Transverse colon (tissue), 3 donors: Measurements from ENCODE around the gene VSIG10L2.

Experiments used
- CTCF ChIP-seq, 5 experiments: fragments of 200-600 bp in 3 of 5; fragments of 450-650 bp in 2 of 5; sonication (generic) in 3 of 5; IDR thresholded peaks; 1 replicate in 2 of 5; 2 replicates in 3 of 5; pipeline ENCODE4 v1.5.1; 2016 to 2017; ENCODE audit warnings: antibody characterized with exemption in 5 of 5, inconsistent platforms in 3 of 5, mild to moderate bottlenecking in 2 of 5, moderate library complexity in 1 of 5
- POLR2A ChIP-seq: fragments of 450-650 bp; IDR thresholded peaks from one replicate; pipeline ENCODE4 v1.6.1; 2016; ENCODE audit warnings: antibody characterized with exemption, mild to moderate bottlenecking, moderate library complexity

GRCh38 chr11:125924384-125925007 is 21.3 kb upstream of the VSIG10L2 start:
- TF ChIP-seq CTCF (IDR thresholded peaks at IDR 0.05) (no peak), POLR2A (no peak)
